Measurements from ENCODE around the gene NFKBIE.

The NFKBIE gene

DNA sequence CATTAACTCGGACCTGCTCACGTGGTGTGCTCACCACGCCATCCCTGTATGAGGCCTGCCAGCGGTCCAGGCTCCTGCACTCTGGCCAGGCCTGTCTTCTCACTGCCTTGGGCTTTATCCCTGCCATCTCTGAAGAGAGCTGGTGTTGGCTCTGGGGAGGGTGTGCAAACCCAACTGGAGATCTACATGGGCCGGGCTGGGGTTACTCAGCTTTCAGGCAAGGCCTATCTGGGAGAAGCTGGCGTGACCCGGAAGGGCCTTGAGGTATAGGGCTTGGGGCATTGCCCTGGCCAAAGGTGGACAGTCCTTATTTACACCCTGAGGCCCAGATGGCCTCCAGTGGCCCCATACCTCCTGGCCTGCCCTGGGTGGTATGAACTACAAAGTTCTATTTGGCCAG lies 36.9 kb downstream of the NFKBIE start:
- H2AFZ ChIP-seq (ENCODE audit: low read length) = no peak overlapping the region
- H4K20me1 ChIP-seq (ENCODE audit: insufficient read depth, low read length, poor library complexity, severe bottlenecking) = no peaks in the 10 kb centered on the region
- H3K9me2 ChIP-seq (replicated peaks; ENCODE audit: low read depth, low read length) = no peaks in the 10 kb centered on the region
- no peaks in the 10 kb centered on the region for H3F3A ChIP-seq (ENCODE audit: low read depth)
- TF ChIP-seq EZH2phosphoT487 (IDR thresholded peaks at IDR 0.05; ENCODE audit: borderline replicate concordance) = no peak
- TF ChIP-seq, protein P1, sequence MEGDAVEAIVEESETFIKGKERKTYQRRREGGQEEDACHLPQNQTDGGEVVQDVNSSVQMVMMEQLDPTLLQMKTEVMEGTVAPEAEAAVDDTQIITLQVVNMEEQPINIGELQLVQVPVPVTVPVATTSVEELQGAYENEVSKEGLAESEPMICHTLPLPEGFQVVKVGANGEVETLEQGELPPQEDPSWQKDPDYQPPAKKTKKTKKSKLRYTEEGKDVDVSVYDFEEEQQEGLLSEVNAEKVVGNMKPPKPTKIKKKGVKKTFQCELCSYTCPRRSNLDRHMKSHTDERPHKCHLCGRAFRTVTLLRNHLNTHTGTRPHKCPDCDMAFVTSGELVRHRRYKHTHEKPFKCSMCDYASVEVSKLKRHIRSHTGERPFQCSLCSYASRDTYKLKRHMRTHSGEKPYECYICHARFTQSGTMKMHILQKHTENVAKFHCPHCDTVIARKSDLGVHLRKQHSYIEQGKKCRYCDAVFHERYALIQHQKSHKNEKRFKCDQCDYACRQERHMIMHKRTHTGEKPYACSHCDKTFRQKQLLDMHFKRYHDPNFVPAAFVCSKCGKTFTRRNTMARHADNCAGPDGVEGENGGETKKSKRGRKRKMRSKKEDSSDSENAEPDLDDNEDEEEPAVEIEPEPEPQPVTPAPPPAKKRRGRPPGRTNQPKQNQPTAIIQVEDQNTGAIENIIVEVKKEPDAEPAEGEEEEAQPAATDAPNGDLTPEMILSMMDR (conservative IDR thresholded peaks at IDR 0.05; ENCODE audit: low read length) = no peak
- peaks cover 5% of the 10 kb centered on the region; the same call in 1 of the 2 replicates for H3K36me3 ChIP-seq (ENCODE audit: insufficient read depth, low read length)
- no peaks in the 10 kb centered on the region for H3K27me3 ChIP-seq (ENCODE audit: insufficient read depth, low read length, poor library complexity, severe bottlenecking)
- no peak overlapping the region for H3K4me3 ChIP-seq (ENCODE audit: low read length, poor library complexity, severe bottlenecking)
- H3K4me2 ChIP-seq (ENCODE audit: low read depth, low read length, poor library complexity, severe bottlenecking) = no peak overlapping the region
- no peaks in the 10 kb centered on the region for H3K9me3 ChIP-seq (ENCODE audit: insufficient read depth, low read depth, low read length)
- H3K9ac ChIP-seq (ENCODE audit: low read depth, low read length, poor library complexity, severe bottlenecking) = no peak overlapping the region
- H3K4me1 ChIP-seq (ENCODE audit: insufficient read depth, low read length, poor library complexity, severe bottlenecking) = peaks cover 25% of the 10 kb centered on the region
- peaks cover 34% of the 10 kb centered on the region for H3K79me2 ChIP-seq (ENCODE audit: insufficient read depth, low read length)

DNA sequence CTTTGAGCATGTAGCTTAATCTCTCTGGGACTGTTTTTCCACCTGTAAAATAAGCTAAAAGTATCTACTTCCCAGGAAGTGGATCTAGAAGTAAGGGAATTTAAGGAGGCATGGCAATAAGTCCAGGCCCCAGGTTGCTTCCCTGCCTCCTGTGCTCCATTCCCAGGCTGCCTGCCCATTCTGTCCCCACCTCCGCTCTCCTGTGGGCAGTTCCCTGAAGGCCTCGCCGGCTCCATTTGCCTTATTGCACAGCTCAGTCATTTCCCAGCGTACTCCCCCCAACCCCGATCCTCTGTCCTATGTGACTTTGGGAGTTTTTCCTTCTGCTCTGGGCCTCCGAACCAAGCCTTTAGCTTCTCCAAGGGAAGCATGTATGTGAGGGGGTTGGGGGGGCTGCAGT lies 37.3 kb downstream of the NFKBIE start:
- H3K4me2 ChIP-seq (ENCODE audit: low read depth, low read length, poor library complexity, severe bottlenecking) = no peak overlapping the region
- H3F3A ChIP-seq (ENCODE audit: low read depth) = no peaks in the 10 kb centered on the region
- TF ChIP-seq, protein P1 (conservative IDR thresholded peaks at IDR 0.05; ENCODE audit: low read length) = no peak
- H3K4me1 ChIP-seq (ENCODE audit: insufficient read depth, low read length, poor library complexity, severe bottlenecking) = peaks cover 26% of the 10 kb centered on the region
- H4K20me1 ChIP-seq (ENCODE audit: insufficient read depth, low read length, poor library complexity, severe bottlenecking) = no peaks in the 10 kb centered on the region
- peaks cover 34% of the 10 kb centered on the region for H3K79me2 ChIP-seq (ENCODE audit: insufficient read depth, low read length)
- no peaks in the 10 kb centered on the region for H3K27me3 ChIP-seq (ENCODE audit: insufficient read depth, low read length, poor library complexity, severe bottlenecking)
- H3K9me3 ChIP-seq (ENCODE audit: insufficient read depth, low read depth, low read length) = no peaks in the 10 kb centered on the region
- no peak overlapping the region for H3K9ac ChIP-seq (ENCODE audit: low read depth, low read length, poor library complexity, severe bottlenecking)
- H3K4me3 ChIP-seq (ENCODE audit: low read length, poor library complexity, severe bottlenecking) = no peak overlapping the region
- H3K9me2 ChIP-seq (replicated peaks; ENCODE audit: low read depth, low read length) = no peaks in the 10 kb centered on the region
- no peak overlapping the region for H2AFZ ChIP-seq (ENCODE audit: low read length)
- peaks cover 5% of the 10 kb centered on the region; the same call in 1 of the 2 replicates for H3K36me3 ChIP-seq (ENCODE audit: insufficient read depth, low read length)

DNA sequence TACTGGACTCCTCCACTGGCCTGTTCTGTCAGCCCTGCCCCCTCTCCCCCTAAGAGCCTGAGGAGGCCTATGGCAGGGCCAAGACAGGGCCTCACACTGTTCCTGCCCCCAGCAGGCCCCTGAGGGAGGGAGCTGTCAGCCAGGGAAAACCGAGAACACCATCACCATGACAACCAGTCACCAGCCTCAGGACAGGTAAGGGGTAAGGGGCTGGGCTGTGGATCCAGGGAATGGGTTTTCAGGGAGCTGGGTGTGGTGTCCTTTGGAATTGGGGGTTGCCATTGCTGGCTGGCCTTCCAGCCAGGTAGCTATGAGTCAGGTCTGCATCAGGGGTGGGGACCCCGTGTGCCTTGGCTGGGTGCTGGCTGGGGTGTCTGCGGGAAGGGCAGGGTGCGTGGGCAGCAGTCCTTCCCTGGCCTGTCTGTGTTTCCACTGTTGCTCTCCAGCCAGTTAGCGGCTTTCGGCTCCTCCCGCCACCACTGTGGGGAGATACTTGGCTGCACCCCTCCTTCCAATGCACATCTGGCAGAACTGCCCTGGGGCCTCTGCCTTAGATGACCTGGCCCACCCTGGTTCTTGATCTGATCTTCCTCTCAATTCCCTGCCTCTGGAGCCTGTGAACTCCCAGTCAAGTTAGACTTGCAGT lies 38.1 kb downstream of the NFKBIE start:
- Histone ChIP-seq H2AFZ (ENCODE audit: low read length) (no peak overlapping the region), H3K79me2 (ENCODE audit: insufficient read depth, low read length) (peaks cover 34% of the 10 kb centered on the region), H3K9me3 (ENCODE audit: insufficient read depth, low read depth, low read length) (no peaks in the 10 kb centered on the region), H3K27me3 (ENCODE audit: insufficient read depth, low read length, poor library complexity, severe bottlenecking) (no peaks in the 10 kb centered on the region), H3F3A (ENCODE audit: low read depth) (0 out of 2 replicates have a peak, but pooled peaks cover 2% of the 10 kb centered on the region), H3K4me2 (ENCODE audit: low read depth, low read length, poor library complexity, severe bottlenecking) (no peak overlapping the region), H3K36me3 (ENCODE audit: insufficient read depth, low read length) (peaks cover 5% of the 10 kb centered on the region; the same call in 1 of the 2 replicates), H3K4me1 (ENCODE audit: insufficient read depth, low read length, poor library complexity, severe bottlenecking) (peaks cover 33% of the 10 kb centered on the region), H3K4me3 (ENCODE audit: low read length, poor library complexity, severe bottlenecking) (no peak overlapping the region), H3K9ac (ENCODE audit: low read depth, low read length, poor library complexity, severe bottlenecking) (peak overlapping the region; percentile 10), H4K20me1 (ENCODE audit: insufficient read depth, low read length, poor library complexity, severe bottlenecking) (no peaks in the 10 kb centered on the region), H3K9me2 (replicated peaks; ENCODE audit: low read depth, low read length) (no peaks in the 10 kb centered on the region)
- TF ChIP-seq, protein P1 (conservative IDR thresholded peaks at IDR 0.05; ENCODE audit: low read length) = no peak
- TF ChIP-seq EZH2phosphoT487 (IDR thresholded peaks at IDR 0.05; ENCODE audit: borderline replicate concordance) = no peak
